ENCODE data around the gene ARHGDIA.

- TF ChIP-seq POLR2A (IDR thresholded peaks at IDR 0.05) = no peak
- no peak for TF ChIP-seq POLR2AphosphoS5 (IDR thresholded peaks at IDR 0.05)
- TF ChIP-seq CTCF (IDR thresholded peaks at IDR 0.05) = no peak
Observed at GRCh38 chr17:81819708-81820107, 51.4 kb downstream of the ARHGDIA start.
